WERI-Rb-1 (cell line): ENCODE data around the gene CACNG8.

Experiments used
- DNase-seq: peaks from one replicate; pipeline ENCODE4 v3.0.0-alpha.2; 2020
- H3K27ac ChIP-seq: fragments of 250-450 bp; sonication (Bioruptor Pico); 2 replicates; pipeline ENCODE4 v1.5.1; 2020; ENCODE audit warnings: mild to moderate bottlenecking, moderate library complexity
- H3K27me3 ChIP-seq: fragments of 250-450 bp; sonication (Bioruptor Pico); 2 replicates; pipeline ENCODE4 v1.5.1; 2021; ENCODE audit warnings: mild to moderate bottlenecking, low read depth, moderate library complexity; ENCODE audit not compliant: insufficient read depth, severe bottlenecking
- H3K36me3 ChIP-seq: fragments of 250-450 bp; sonication (Bioruptor Pico); 2 replicates; pipeline ENCODE4 v1.5.1; 2020; ENCODE audit warnings: mild to moderate bottlenecking, moderate library complexity
- H3K4me3 ChIP-seq: 2 replicates; pipeline ENCODE4 v1.5.1; 2011; ENCODE audit warnings: low read depth, mild to moderate bottlenecking, control low read depth, low read length
- H3K9me3 ChIP-seq: fragments of 250-450 bp; sonication (Bioruptor Pico); 2 replicates; pipeline ENCODE4 v1.5.1; 2021; ENCODE audit warnings: mild to moderate bottlenecking, moderate library complexity; ENCODE audit not compliant: severe bottlenecking
- TF ChIP-seq, protein P1 (sequence below): IDR thresholded peaks from 2 replicates; pipeline ENCODE4 v1.5.1; 2011; ENCODE audit warnings: low read depth, mild to moderate bottlenecking, control low read depth, inconsistent platforms, low read length

Gene CACNG8

DNA sequence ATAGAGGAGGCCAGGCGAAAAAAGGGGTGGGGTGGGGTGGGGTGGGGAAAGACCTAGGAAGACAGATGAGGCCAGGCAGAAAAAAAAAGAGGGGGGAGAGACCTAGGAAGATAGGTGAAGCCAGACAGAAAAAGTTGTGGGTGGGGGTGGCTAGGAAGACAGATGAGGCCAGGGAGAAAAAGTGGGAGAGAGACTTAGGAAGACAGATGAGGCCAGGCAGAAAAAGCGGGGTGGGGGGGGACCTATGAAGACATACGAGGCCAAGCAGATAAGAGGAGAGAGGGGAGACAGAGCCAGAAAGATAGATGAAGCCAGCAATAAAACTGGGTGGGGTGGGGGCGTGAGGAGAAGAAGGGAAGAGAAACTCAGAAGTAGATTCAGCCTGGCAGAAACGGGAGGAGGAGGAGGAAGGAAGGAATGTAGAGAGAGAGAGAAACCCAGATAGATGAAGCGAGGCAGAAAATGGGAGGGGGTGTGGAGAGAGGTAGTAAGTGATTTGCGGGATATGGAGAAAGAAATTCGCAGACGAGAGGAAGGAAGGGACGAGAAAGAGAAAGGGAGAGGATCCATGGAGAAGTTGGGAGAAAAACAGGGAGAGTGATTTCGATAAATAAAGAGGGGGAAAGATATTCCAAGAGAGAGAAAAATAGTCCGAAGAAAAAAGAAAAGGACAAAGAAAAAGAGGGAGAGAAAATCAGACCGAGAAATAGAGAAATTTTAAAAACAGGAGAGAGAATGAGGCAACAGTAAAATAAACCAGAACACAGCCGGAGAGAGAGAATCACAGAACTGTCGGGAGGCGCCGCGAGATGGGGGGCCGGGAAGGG is 16.5 kb downstream of the CACNG8 start:
- TF ChIP-seq, protein P1, sequence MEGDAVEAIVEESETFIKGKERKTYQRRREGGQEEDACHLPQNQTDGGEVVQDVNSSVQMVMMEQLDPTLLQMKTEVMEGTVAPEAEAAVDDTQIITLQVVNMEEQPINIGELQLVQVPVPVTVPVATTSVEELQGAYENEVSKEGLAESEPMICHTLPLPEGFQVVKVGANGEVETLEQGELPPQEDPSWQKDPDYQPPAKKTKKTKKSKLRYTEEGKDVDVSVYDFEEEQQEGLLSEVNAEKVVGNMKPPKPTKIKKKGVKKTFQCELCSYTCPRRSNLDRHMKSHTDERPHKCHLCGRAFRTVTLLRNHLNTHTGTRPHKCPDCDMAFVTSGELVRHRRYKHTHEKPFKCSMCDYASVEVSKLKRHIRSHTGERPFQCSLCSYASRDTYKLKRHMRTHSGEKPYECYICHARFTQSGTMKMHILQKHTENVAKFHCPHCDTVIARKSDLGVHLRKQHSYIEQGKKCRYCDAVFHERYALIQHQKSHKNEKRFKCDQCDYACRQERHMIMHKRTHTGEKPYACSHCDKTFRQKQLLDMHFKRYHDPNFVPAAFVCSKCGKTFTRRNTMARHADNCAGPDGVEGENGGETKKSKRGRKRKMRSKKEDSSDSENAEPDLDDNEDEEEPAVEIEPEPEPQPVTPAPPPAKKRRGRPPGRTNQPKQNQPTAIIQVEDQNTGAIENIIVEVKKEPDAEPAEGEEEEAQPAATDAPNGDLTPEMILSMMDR = no peak
- Histone ChIP-seq H3K9me3 (peaks cover 3% of the 10 kb centered on the region), H3K27me3 (peaks cover 27% of the 10 kb centered on the region), H3K36me3 (no peaks in the 10 kb centered on the region), H3K27ac (no peak overlapping the region), H3K4me3 (peak overlapping the region; percentile 64)
- no peak for DNase-seq

DNA sequence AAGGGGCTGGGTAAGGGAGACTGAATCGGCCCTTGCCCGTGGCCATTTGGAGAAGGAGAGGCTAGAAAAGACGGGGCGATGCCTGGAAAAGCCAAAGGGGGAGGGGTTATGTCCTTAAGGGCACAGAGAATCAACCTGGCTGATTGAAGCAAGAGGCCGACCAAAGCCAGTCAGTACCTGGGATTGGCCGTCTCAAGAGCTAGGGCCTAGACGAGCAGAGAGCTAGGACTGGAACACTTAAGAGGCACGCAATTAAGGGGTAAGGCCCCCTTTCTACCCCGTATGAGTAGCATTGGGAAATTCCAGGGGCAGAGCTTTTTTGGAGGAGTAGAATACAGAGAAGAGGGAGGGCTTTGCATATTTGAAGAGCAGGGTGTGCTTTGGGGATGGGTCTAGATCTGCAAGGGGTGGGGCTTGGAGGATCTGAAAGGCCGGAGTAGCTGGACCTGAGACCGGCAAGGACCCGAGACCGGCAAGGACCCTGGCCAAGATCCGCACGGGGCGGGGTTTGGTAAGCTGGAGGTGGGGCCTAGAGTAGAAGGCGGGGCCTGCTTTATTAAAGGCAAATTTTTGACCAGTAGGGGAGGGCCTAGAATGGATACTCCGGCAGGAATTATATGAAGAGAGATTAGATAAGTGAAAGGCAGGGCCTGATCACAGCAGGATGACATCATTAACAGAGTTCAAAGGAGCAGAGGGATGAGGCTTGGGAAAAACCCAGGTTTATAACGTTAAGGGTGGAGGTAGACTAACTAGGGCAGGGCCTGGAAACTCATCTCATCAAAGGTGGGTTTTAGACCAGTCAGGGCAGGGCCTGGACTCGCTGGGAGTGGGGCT is 18.0 kb downstream of the CACNG8 start:
- Histone ChIP-seq H3K4me3 (peak overlapping the region; percentile 64), H3K27me3 (peaks cover 13% of the 10 kb centered on the region), H3K36me3 (no peaks in the 10 kb centered on the region), H3K27ac (peak overlapping the region; percentile 77), H3K9me3 (peaks cover 3% of the 10 kb centered on the region)
- DNase-seq = peak; percentile 82
- TF ChIP-seq, protein P1 = no peak

DNA sequence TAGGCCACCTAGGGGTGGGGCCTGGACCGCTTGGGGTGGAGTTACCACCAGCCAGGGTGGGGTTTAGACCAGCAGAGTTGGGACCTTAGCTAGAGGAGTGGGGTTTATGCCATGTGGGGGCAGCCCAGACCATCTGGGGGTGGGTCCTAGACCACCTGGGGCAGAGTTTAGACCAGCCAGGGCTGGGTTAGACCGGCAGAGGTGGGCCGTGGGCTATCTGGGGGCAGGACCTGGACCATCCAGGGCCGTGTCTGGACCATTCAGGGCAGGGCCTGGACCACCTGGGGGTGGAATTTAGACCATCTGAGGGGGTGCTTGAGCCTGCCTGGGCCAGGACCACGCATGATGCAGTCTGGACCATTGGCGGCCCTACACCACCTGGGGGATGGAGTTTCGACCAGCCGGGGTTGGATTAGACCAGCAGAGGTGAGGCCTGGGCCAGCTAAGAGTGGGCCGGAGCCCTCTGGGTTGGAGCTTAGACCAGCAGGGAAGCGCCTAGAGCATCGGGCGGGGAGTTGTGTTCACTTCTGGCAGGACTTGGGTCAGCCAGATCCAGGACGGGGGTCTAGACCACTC is 18.7 kb downstream of the CACNG8 start:
- no peaks in the 10 kb centered on the region for H3K36me3 ChIP-seq
- DNase-seq = peak; percentile 37
- H3K27ac ChIP-seq = peak overlapping the region; percentile 37
- peaks cover 3% of the 10 kb centered on the region for H3K9me3 ChIP-seq
- peak overlapping the region; percentile 64 for H3K4me3 ChIP-seq
- TF ChIP-seq, protein P1 = no peak
- H3K27me3 ChIP-seq = peaks cover 7% of the 10 kb centered on the region

DNA sequence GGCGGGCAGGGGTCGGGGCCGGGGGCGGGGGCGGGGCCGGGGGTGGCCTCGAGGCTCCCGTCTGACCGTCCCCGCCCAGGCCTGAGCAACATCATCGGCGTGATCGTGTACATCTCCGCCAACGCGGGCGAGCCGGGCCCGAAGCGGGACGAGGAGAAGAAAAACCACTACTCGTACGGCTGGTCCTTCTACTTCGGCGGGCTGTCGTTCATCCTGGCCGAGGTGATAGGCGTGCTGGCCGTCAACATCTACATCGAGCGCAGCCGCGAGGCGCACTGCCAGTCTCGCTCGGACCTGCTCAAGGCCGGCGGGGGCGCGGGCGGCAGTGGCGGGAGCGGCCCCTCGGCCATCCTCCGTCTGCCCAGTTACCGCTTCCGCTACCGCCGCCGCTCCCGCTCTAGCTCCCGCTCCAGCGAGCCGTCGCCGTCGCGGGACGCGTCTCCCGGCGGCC is 19.3 kb downstream of the CACNG8 start:
- Histone ChIP-seq H3K36me3 (no peaks in the 10 kb centered on the region), H3K27me3 (peaks cover 3% of the 10 kb centered on the region), H3K9me3 (peaks cover 3% of the 10 kb centered on the region), H3K4me3 (no peak overlapping the region), H3K27ac (no peak overlapping the region)
- TF ChIP-seq, protein P1 = no peak
- DNase-seq = no peak

DNA sequence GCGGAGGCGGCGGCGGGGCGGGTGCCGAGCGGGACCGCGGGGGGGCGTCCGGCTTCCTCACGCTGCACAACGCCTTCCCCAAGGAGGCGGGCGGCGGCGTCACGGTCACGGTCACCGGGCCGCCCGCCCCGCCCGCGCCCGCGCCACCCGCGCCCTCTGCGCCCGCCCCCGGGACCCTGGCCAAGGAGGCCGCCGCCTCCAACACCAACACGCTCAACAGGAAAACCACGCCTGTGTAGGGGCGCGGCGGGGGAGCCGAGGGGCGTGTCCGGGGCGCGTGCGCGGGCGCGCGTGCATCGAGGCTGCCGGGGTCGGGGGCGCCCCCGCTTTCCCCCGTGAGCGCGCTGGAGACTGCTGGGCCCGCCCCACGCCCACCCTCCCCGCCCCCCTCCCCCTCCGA is 19.9 kb downstream of the CACNG8 start:
- no peak for DNase-seq
- peaks cover 3% of the 10 kb centered on the region for H3K9me3 ChIP-seq
- no peak overlapping the region for H3K27ac ChIP-seq
- no peaks in the 10 kb centered on the region for H3K27me3 ChIP-seq
- no peak overlapping the region for H3K4me3 ChIP-seq
- TF ChIP-seq, protein P1 = no peak
- H3K36me3 ChIP-seq = no peaks in the 10 kb centered on the region
